Activated naive CD8-positive, alpha-beta T cell treated with anti-CD3 and anti-CD28 coated beads for 36 hours (primary cell): ENCODE data around the gene COL3A1. TPM values are rescaled to one million over a fixed set of nuclear protein-coding genes. Genes with fewer than 3 reads are reported as not detected.

Experiments
- DNase-seq: peaks from one replicate; pipeline ENCODE4 v3.0.0; 2021
- H3K27ac Mint-ChIP-seq: one replicate; pipeline ENCODE4 v1.8.0; 2022; ENCODE audit warnings: mild to moderate bottlenecking, moderate library complexity, mixed read lengths
- H3K27me3 Mint-ChIP-seq: one replicate; pipeline ENCODE4 v1.8.0; 2022; ENCODE audit warnings: mild to moderate bottlenecking, mixed read lengths
- H3K36me3 Mint-ChIP-seq: one replicate; pipeline ENCODE4 v1.8.0; 2021; ENCODE audit warnings: mild to moderate bottlenecking, mixed read lengths
- H3K4me1 Mint-ChIP-seq: one replicate; pipeline ENCODE4 v1.8.0; 2021; ENCODE audit warnings: mixed read lengths
- H3K4me3 Mint-ChIP-seq: one replicate; pipeline ENCODE4 v1.8.0; 2022; ENCODE audit warnings: mild to moderate bottlenecking, moderate library complexity, mixed read lengths
- H3K9me3 Mint-ChIP-seq: one replicate; pipeline ENCODE4 v1.8.0; 2022; ENCODE audit warnings: mixed read lengths
- total RNA-seq, 2 experiments: library from RNA; stranded (reverse); gene quantifications; one replicate each; pipeline ENCODE4 v1.2.3, GENCODE V29; 2021

The COL3A1 gene
- total RNA-seq, 2 experiments from 2014 or later: not detected

DNA sequence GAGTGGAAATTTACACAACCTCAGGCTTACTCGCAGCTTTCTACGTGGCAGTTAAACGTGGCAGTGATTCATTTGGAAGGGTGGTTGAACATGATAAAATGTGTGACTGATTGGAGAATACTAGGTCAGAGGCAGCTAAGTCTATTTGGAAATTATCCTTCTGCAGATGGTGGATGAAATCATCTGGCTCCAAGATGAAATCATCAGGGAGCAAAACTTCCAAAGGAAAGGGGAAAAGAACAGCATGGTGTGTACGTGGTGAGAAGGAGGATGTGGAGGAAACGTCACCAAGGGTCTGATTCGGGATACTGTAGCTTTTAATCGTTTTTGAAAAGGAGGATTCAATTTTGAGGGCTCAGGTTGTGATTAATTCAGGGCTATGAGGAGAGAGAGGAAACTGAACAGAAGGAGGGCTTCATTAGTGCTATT lies 47.9 kb downstream of the COL3A1 start:
- H3K27me3 Mint-ChIP-seq: peaks cover 16% of the 10 kb centered on the region
- H3K4me3 Mint-ChIP-seq: no peak overlapping the region
- no peak overlapping the region for H3K27ac Mint-ChIP-seq
- H3K4me1 Mint-ChIP-seq: no peaks in the 10 kb centered on the region
- DNase-seq: no peak
- H3K36me3 Mint-ChIP-seq: no peaks in the 10 kb centered on the region
- H3K9me3 Mint-ChIP-seq: no peaks in the 10 kb centered on the region

DNA sequence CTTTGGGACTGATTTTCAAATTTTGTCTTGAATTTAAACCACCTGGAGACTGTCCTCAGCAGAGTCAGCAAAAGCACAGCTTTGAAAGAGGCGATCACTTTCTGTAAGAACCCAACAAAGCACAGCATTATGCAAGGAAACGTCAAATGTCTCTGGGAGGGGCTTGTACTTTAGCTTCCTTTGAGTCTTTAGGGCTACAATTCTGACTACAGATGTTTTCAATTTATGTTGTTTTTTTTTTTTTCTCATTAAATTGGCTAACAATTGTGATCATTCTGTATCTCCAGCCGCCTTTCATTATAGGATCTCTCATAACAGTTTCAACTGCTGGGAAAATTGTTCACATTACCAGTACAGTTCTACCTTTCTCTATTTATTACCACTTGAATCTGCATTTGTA lies 48.3 kb downstream of the COL3A1 start:
- DNase-seq: no peak
- Mint-ChIP-seq H3K9me3 (no peaks in the 10 kb centered on the region), H3K36me3 (no peaks in the 10 kb centered on the region)

DNA sequence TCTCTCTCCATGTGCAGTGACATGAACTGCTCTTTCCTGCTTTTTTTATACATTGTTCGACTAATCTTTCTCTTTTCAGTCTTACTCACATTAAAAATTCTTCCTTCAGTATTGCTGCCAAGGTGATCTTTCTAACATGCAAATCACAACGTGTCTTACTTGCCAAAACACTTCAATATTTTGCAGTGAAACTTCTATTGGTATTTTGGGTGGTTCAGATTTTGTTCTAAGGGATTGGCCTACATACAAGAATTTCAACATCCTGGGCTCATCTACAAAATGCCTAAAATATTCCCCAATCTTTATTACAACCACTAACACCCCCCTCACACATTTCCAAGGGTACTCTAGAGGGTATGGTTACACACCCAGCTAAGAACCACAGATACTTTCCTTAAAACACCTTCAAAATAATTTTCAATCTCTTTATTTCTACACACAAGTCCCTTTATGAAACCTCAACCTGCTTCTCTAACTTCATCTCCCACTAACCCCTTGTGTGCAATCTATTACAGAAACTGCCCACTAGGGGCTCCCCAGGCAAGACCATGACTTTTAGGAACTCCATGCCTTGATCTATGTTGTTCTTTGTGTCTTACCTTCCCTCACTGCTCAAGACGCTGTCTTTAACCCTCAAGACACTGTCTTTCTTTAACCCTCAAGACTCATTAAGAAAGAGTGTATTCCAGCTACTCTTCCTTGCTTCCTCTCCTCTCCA lies 50.9 kb downstream of the COL3A1 start:
- H3K36me3 Mint-ChIP-seq: no peaks in the 10 kb centered on the region
- no peak overlapping the region for H3K27ac Mint-ChIP-seq

More for the DNA sequence above, 48.3 kb downstream of the COL3A1 start:
- Mint-ChIP-seq H3K27me3 (peaks cover 16% of the 10 kb centered on the region), H3K4me1 (no peaks in the 10 kb centered on the region), H3K4me3 (no peak overlapping the region), H3K27ac (no peak overlapping the region)

DNA sequence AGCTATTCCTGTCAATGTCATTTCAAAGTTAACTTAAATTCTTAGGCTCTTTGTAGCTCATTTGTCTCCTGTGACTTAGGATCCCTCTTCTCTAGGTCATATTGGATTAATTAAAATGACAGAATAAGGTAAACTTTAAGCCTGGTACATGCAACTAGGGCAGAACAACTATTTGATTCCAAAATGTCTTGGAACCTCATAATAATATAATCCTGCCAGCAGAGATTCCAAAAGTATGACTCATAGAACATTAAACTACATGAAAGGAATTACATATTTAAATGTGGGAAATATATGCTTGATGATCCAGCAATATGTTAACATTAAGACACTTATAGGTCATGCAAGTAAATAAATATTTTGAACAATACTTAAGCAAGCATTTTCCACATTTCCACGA lies 63.3 kb downstream of the COL3A1 start:
- Mint-ChIP-seq H3K4me1 (peaks cover 7% of the 10 kb centered on the region), H3K4me3 (no peak overlapping the region), H3K27ac (no peak overlapping the region), H3K27me3 (no peaks in the 10 kb centered on the region), H3K36me3 (peaks cover 3% of the 10 kb centered on the region), H3K9me3 (no peaks in the 10 kb centered on the region)
- DNase-seq: no peak

More for the DNA sequence above, 50.9 kb downstream of the COL3A1 start:
- H3K9me3 Mint-ChIP-seq: no peaks in the 10 kb centered on the region
- no peak overlapping the region for H3K4me3 Mint-ChIP-seq
- H3K4me1 Mint-ChIP-seq: no peaks in the 10 kb centered on the region
- DNase-seq: no peak
- peaks cover 16% of the 10 kb centered on the region for H3K27me3 Mint-ChIP-seq

DNA sequence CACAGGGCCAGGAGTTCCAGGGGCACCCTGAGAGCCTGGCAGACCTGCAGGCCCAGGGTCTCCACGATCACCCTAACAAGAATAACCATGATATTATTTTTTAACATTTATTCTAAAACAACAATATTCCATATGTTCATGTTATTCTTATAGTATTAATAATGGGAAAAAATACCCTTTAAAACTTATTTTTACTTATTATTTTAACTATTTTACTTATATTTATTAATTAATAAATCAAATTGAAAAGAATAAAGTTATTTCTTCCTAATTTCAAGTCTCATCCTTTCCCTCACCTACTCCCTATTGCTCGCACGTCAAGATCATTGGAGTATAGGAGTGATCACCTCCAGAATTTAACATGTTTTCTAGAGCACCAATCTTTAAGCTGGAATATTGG lies 71.7 kb downstream of the COL3A1 start:
- Mint-ChIP-seq H3K27ac (no peak overlapping the region), H3K36me3 (no peaks in the 10 kb centered on the region), H3K27me3 (no peaks in the 10 kb centered on the region), H3K9me3 (no peaks in the 10 kb centered on the region), H3K4me3 (no peak overlapping the region), H3K4me1 (peaks cover 1% of the 10 kb centered on the region)
- no peak for DNase-seq

DNA sequence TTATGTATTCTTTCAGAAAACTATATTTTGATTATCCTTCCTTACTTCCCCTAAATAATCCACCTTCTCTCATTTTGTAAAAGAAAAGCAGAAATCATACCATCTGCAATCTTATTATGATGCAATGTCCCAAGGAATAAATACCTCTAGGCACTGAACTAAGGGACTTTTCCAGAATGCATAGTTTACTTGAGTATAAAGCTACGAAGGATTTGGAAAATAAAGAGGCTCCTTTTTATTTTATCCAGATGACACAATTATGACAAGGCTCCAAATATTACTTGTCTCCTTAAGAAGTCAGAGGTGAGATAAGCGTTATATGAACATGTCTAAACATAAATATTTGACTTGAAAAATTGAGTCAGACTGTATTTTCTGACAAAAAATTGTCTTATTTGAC lies 72.1 kb downstream of the COL3A1 start:
- no peak overlapping the region for H3K27ac Mint-ChIP-seq
- H3K27me3 Mint-ChIP-seq: no peaks in the 10 kb centered on the region
- no peaks in the 10 kb centered on the region for H3K9me3 Mint-ChIP-seq
- no peaks in the 10 kb centered on the region for H3K36me3 Mint-ChIP-seq
- H3K4me1 Mint-ChIP-seq: peaks cover 1% of the 10 kb centered on the region
- H3K4me3 Mint-ChIP-seq: no peak overlapping the region
- no peak for DNase-seq

DNA sequence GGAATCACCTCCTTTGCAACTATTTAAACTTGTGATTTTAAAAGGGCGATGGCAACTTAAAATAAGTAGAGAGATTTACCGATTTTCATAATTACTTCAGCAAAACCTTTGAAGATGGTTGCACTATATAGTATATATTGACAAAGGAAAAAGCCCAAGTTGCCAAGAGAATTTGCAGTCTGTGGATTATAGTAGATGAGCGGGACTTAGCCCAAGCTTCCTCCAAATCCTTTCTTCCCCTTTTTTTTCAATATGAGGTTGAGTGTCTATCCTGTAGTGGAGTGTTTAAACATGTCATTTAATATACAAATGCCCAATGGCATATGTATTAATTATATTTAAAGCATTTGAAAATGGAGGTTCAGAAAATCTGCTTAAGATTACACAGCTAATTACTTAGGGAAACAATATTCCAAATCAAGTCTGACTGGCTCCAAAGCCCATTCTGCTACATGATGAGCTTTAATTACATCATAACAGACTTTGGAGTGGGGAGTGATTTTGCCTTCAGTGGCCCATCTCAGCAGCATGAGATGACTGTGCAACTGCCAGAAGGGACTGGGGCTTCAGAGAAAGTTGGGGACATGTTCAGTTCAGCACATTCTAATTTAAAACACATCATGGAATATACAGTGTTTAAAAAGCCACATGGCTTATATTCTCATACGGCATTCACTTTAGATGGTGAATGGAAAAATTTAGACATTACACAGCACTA lies 73.2 kb downstream of the COL3A1 start:
- Mint-ChIP-seq H3K9me3 (no peaks in the 10 kb centered on the region), H3K27ac (no peak overlapping the region), H3K4me1 (peaks cover 1% of the 10 kb centered on the region), H3K27me3 (no peaks in the 10 kb centered on the region), H3K4me3 (no peak overlapping the region), H3K36me3 (no peaks in the 10 kb centered on the region)
- no peak for DNase-seq

DNA sequence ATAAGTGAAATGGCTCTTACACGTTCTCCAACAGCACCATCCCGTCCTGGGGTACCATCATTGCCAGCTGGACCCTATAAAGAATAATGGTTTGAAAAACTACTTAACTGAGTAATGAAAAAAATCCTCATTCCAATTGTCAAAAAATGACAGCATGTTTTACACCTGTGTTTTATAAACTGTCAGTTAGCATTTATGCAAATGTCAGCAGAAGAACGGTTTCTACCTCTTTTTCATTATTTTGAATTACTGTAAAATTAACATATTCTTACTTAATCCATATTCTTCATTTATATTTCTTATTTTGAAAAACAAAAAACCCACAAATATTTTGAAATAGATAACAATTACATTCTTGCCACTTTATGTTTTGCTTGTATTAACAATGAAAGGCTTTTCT lies 74.0 kb downstream of the COL3A1 start:
- Mint-ChIP-seq H3K27me3 (no peaks in the 10 kb centered on the region), H3K4me3 (no peak overlapping the region), H3K36me3 (no peaks in the 10 kb centered on the region)

DNA sequence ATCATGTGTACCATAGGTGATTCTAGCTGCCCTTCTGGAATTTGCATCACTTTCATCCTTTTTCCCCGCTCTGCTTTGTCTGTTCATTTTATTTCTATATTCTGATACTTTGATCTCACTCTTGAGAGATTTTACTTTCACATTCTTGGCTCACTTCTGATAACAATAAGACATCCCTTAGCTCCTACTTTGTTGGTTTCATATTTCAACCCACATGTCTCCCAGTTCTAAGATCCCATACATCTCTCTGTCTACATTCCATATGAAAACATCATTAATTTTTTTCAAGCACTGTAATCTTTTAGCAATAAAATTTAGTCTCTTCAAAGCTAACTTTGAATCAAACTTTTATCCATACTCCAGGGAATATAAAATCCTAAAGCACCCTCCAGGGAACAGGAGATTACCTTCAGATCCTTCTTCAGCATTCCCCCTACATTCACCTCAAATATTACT lies 75.6 kb downstream of the COL3A1 start:
- H3K36me3 Mint-ChIP-seq: no peaks in the 10 kb centered on the region
- H3K27me3 Mint-ChIP-seq: no peaks in the 10 kb centered on the region
- H3K4me1 Mint-ChIP-seq: peaks cover 1% of the 10 kb centered on the region
- no peak overlapping the region for H3K4me3 Mint-ChIP-seq
- no peak overlapping the region for H3K27ac Mint-ChIP-seq
- no peaks in the 10 kb centered on the region for H3K9me3 Mint-ChIP-seq
- no peak for DNase-seq

More for the DNA sequence above, 74.0 kb downstream of the COL3A1 start:
- Mint-ChIP-seq H3K9me3 (no peaks in the 10 kb centered on the region), H3K27ac (no peak overlapping the region), H3K4me1 (peaks cover 1% of the 10 kb centered on the region)
- no peak for DNase-seq

DNA sequence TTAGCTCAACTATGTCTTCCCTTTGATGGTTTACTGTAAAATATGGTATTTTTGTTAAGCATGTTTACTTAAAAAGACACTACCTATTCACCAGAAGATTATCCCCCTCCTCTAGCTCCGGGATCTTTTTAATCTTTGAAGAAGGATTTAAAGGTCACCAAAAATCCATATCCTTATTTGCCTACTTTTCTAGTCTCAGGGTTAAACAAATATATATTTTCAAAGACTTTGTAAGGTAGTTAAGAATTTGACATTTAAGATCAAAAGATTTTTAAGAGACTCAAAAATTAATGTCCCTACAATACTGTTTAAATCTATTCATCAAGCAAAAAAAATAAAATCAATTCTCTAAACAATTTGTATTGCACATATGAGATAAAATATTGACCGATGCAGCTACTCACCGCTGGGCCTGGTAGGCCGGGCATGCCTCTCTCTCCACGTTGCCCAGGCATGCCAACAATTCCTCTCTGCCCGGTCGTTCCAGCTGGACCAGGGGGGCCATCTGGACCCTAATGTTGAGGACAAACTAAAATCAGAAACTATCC lies 76.1 kb downstream of the COL3A1 start:
- DNase-seq: no peak
- Mint-ChIP-seq H3K27me3 (no peaks in the 10 kb centered on the region), H3K9me3 (no peaks in the 10 kb centered on the region), H3K36me3 (no peaks in the 10 kb centered on the region), H3K4me3 (no peak overlapping the region), H3K4me1 (peaks cover 1% of the 10 kb centered on the region), H3K27ac (no peak overlapping the region)

DNA sequence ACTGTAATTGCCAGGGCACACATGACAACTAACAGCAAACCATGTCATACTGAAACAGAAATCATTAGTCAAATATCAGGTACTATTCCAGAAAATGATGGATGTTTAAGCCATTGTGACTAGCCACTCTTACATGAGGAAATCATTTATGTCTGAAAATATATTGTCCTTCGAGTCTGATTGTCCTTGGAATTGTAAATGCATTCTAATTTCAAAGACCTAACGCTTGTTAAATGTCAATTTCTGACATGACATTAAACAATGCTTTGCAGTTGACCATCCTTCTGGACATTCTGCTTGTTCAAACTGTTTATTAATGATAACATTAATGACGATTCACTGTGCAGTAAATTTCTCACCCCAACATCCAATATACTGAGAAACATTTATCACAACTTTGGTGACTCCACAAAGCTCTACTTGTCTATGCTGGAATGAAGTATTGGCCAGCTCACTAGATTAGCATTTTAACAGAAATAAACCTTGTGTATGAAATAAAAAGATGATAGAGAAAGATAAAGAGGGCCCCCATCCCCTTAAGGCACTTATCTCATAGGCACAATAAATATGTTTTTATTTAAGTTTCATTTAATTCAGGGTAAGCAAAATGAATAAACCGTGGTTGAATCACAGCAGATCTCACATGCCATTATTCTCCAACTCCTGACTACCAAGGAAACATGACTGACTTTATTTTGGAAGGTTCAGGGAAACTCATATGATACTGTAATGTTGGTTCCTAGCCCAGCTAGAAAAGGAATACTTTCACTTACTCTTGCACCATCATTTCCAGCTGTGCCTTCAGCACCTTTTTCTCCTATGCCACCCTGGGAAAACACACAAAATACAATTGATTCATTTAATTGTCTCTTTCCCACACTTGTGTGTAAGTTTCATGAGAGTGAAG lies 82.3 kb downstream of the COL3A1 start:
- DNase-seq: no peak
- Mint-ChIP-seq H3K27ac (no peak overlapping the region), H3K36me3 (no peaks in the 10 kb centered on the region), H3K4me3 (no peak overlapping the region), H3K4me1 (no peaks in the 10 kb centered on the region), H3K9me3 (no peaks in the 10 kb centered on the region), H3K27me3 (no peaks in the 10 kb centered on the region)

DNA sequence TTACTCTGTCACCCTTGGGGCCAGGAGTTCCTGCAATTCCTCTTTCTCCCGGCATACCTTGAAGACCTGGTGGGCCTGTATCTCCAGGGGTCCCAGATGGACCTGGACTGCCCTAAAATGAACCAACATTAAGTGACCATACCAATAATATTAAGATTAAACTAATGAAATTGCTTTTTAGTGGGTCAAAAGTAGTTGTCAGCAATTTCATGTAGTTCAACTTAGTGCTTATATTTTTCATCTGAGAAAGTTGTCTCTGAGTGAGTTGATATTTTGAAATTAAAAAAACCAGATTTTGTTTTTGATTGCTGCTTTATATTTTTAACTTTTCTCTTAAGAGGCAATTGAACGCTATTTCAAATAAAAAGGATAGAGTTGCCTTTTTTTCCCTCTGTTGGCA lies 83.1 kb downstream of the COL3A1 start:
- H3K4me1 Mint-ChIP-seq: no peaks in the 10 kb centered on the region
- no peaks in the 10 kb centered on the region for H3K9me3 Mint-ChIP-seq
- no peak overlapping the region for H3K4me3 Mint-ChIP-seq
- DNase-seq: no peak
- H3K36me3 Mint-ChIP-seq: no peaks in the 10 kb centered on the region
- H3K27ac Mint-ChIP-seq: no peak overlapping the region
- no peaks in the 10 kb centered on the region for H3K27me3 Mint-ChIP-seq

DNA sequence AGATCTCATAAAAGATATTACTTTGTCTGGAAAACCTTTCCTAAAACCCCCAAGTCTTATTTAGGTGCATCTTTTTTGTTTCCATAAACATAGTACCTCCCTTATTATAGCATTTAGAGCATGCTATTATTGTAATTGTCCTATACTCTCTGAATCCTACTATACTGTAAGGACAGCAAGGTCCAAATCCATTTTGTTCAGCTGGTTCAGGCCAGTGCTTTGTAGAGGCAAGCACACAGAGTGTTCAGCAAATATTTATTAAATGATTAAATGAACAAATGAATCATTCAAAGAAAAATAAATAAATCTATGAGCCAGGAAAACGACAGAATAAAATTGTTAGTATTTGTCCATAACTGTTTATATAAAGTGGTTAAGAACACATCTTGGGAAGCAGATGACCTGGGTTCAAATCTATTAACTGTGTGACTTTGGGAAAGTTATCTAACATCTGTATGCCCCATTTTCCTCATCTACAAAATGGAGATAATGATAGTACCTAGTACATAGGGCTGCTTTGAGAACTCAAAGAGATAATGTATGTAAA lies 86.0 kb downstream of the COL3A1 start:
- H3K4me3 Mint-ChIP-seq: no peak overlapping the region
- no peaks in the 10 kb centered on the region for H3K27me3 Mint-ChIP-seq
- DNase-seq: no peak
- no peak overlapping the region for H3K27ac Mint-ChIP-seq
- H3K4me1 Mint-ChIP-seq: no peaks in the 10 kb centered on the region
- no peaks in the 10 kb centered on the region for H3K36me3 Mint-ChIP-seq
- no peaks in the 10 kb centered on the region for H3K9me3 Mint-ChIP-seq
